GM12865 (cell line): ENCODE data around the gene SATL1.

Experiments used
- DNase-seq: peaks from one replicate; pipeline ENCODE4 v3.0.0; 2010; ENCODE audit warnings: low read depth
- H3K4me3 ChIP-seq: 2 replicates; pipeline ENCODE4 v1.5.1; 2011; ENCODE audit warnings: mild to moderate bottlenecking, low read depth, low read length, control low read depth
- CTCF ChIP-seq: IDR thresholded peaks from 2 replicates; pipeline ENCODE4 v1.5.1; 2011; ENCODE audit warnings: low read length, control low read depth, low read depth, inconsistent platforms; ENCODE audit not compliant: insufficient read depth; ENCODE audit errors: missing control alignments

SATL1 gene

DNA sequence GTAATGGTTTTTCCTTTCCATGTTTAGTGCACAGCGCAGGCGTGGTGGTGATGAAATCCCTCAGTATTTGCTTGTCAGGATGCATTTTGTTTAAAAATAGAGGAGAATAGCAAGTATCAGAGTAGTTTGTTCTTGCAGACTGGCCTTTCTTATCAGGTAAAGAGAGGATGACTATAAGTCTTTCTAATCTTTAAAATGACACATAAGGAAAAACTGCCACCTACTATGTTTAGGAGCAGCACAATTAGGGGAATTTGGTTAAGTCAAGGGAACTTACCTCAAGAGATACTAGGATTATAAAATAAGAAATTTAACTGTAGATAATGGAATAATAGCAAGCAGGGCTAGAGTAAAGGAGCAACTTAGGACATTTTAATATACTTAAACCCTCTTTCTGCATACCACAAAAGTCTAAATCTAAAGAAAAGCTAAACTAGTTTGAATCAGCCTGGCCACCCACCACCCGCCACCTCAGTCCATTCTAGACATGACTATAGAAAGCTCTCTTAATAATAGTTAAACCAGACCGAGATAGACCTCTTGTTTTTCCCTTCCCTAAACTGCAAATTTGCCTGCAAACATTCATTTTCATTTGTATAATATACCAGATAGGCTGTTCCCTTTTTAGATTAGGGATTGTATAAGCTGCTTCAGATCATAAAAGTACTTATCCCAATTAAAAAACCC, 177.9 kb downstream of the SATL1 start:
- no peak for DNase-seq
- H3K4me3 ChIP-seq, result no peak overlapping the region
- TF ChIP-seq CTCF, result no peak

- no peak for DNase-seq
- no peak for TF ChIP-seq CTCF
- no peak overlapping the region for H3K4me3 ChIP-seq
Observed at GRCh38 chrX:85052636-85053343, 190.8 kb downstream of the SATL1 start.

DNA sequence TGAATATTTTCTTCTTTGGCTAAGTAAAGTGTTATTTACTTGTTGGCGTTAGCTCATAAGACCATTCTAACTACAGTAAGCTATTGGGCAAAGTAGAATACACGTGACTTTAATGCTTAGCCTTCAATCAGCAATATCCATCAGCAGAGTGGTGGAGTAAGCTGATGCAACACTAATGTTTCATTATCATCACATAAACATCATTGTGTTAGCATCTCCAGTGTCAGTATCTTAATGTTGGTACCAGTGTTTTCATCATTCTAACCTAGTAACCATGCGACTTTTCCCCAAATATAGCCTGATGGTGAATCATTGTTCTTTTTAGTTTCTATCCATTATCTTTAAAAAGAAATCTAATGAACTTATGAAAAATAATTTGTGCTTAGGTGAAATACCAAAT, 191.4 kb downstream of the SATL1 start:
- no peak for DNase-seq
- H3K4me3 ChIP-seq, result no peak overlapping the region
- TF ChIP-seq CTCF, result no peak

GRCh38 chrX:85051627-85052026, 192.0 kb downstream of the SATL1 start:
- no peak for DNase-seq
- H3K4me3 ChIP-seq, result no peak overlapping the region
- no peak for TF ChIP-seq CTCF
